Urothelium cell line (cell line): ENCODE data around the gene URB2.

ENCODE experiments used
- DNase-seq: peaks from one replicate; pipeline ENCODE4 v3.0.0; 2011; ENCODE audit warnings: low spot score, mixed read lengths
- FAIRE-seq: peaks from 2 replicates; lab custom pipeline; 2011; peaks lifted over from hg19 to GRCh38; lab: Jason Lieb, UNC

The URB2 gene

GRCh38 chr1:229643996-229644745, 18.1 kb downstream of the URB2 start:
- FAIRE-seq (no peak), DNase-seq (no peak)

- DNase-seq (no peak), FAIRE-seq (no peak)
Measured at GRCh38 chr1:229645324-229645993, 19.4 kb downstream of the URB2 start.

- FAIRE-seq (no peak), DNase-seq (no peak)
Measured at GRCh38 chr1:229648406-229648805, 22.4 kb downstream of the URB2 start.

- FAIRE-seq (no peak), DNase-seq (no peak)
Measured at GRCh38 chr1:229650045-229650444, 24.0 kb downstream of the URB2 start.

GRCh38 chr1:229651546-229651945, 25.5 kb downstream of the URB2 start:
- DNase-seq (no peak), FAIRE-seq (no peak)

GRCh38 chr1:229653420-229653819, 27.4 kb downstream of the URB2 start:
- no peak for FAIRE-seq
- DNase-seq = no peak

GRCh38 chr1:229655781-229656180, 29.7 kb downstream of the URB2 start:
- FAIRE-seq (no peak), DNase-seq (no peak)

- FAIRE-seq = no peak
- no peak for DNase-seq
Measured at GRCh38 chr1:229657993-229658755, 32.1 kb downstream of the URB2 start.

- no peak for FAIRE-seq
Measured at GRCh38 chr1:229661022-229661877, 35.2 kb downstream of the URB2 start.

GRCh38 chr1:229661897-229662296, 35.9 kb downstream of the URB2 start:
- DNase-seq = no peak
- FAIRE-seq = no peak

More at GRCh38 chr1:229661022-229661877, 35.2 kb downstream of the URB2 start:
- peak; percentile 86 for DNase-seq

- no peak for DNase-seq
- no peak for FAIRE-seq
Measured at GRCh38 chr1:229664133-229664689, 38.2 kb downstream of the URB2 start.

GRCh38 chr1:229665912-229666558, 40.0 kb downstream of the URB2 start:
- DNase-seq (no peak), FAIRE-seq (no peak)

GRCh38 chr1:229666585-229666984, 40.5 kb downstream of the URB2 start:
- FAIRE-seq = no peak
- no peak for DNase-seq

GRCh38 chr1:229669333-229669732, 43.3 kb downstream of the URB2 start:
- no peak for DNase-seq
- no peak for FAIRE-seq

- no peak for FAIRE-seq
- no peak for DNase-seq
Measured at GRCh38 chr1:229671310-229671709, 45.3 kb downstream of the URB2 start.

GRCh38 chr1:229672246-229672645, 46.2 kb downstream of the URB2 start:
- no peak for FAIRE-seq
- no peak for DNase-seq

- FAIRE-seq = no peak
- DNase-seq = no peak
Measured at GRCh38 chr1:229674042-229674441, 48.0 kb downstream of the URB2 start.

- DNase-seq (no peak), FAIRE-seq (no peak)
Measured at GRCh38 chr1:229675396-229675795, 49.3 kb downstream of the URB2 start.

GRCh38 chr1:229685149-229685548, 59.1 kb downstream of the URB2 start:
- no peak for FAIRE-seq
- DNase-seq = no peak

- no peak for DNase-seq
- FAIRE-seq = no peak
Measured at GRCh38 chr1:229689273-229689672, 63.2 kb downstream of the URB2 start.
